Thoracic aorta (tissue), 2 donors: ENCODE results near the gene SERTAD2. TPM values are rescaled to one million over a fixed set of nuclear protein-coding genes. Genes with fewer than 3 reads are reported as not detected.

ENCODE experiments used
- ATAC-seq: fragments of 150-250 bp; one replicate; pipeline ENCODE4 v1.8.0; 2017; ENCODE audit warnings: low read depth; ENCODE audit not compliant: insufficient number of reproducible peaks, low FRiP score
- DNase-seq: peaks from one replicate; pipeline ENCODE4 v3.0.0-alpha.2; 2020; ENCODE audit warnings: low spot score
- H3K27ac ChIP-seq, 2 donors: fragments of 200-600 bp; sonication (generic); 1 replicate in 1 of 2; 2 replicates in 1 of 2; pipeline ENCODE4 v1.5.1; 2016; ENCODE audit warnings: mild to moderate bottlenecking in 2 of 2, moderate library complexity in 2 of 2
- H3K27me3 ChIP-seq: fragments of 200-600 bp; sonication (generic); replicated peaks from 2 replicates; pipeline ENCODE4 v1.6.0; 2016; ENCODE audit warnings: mild to moderate bottlenecking; ENCODE audit not compliant: insufficient read depth
- H3K36me3 ChIP-seq: fragments of 200-600 bp; sonication (generic); one replicate; pipeline ENCODE4 v1.5.1; 2016
- H3K4me1 ChIP-seq, 2 donors: fragments of 200-600 bp; sonication (generic); 1 replicate in 1 of 2; 2 replicates in 1 of 2; pipeline versions ENCODE4 v1.5.1 to v1.6.0; 2016; ENCODE audit warnings: low read depth in 2 of 2, mild to moderate bottlenecking in 1 of 2; ENCODE audit not compliant: control insufficient read depth in 1 of 2
- H3K4me3 ChIP-seq: fragments of 200-600 bp; sonication (generic); 2 replicates; pipeline ENCODE4 v1.5.1; 2016; ENCODE audit warnings: mild to moderate bottlenecking
- H3K9me3 ChIP-seq: fragments of 200-600 bp; sonication (generic); 2 replicates; pipeline ENCODE4 v1.5.1; 2016
- total RNA-seq, 2 donors: library from RNA; depleted of rRNA; stranded (reverse); fragments of >200 nt; gene quantifications; one replicate each; pipeline versions ENCODE4 v1.1.0 to v1.2.3, GENCODE V29; 2016
- TF ChIP-seq, protein P1 (sequence below): fragments of 200-600 bp; sonication (generic); IDR thresholded peaks from one replicate; pipeline ENCODE4 v1.5.1; 2019; ENCODE audit warnings: antibody characterized with exemption

Gene SERTAD2
- total RNA-seq, 2 donors from 2014 or later: 17.9 to 31.9 TPM

DNA sequence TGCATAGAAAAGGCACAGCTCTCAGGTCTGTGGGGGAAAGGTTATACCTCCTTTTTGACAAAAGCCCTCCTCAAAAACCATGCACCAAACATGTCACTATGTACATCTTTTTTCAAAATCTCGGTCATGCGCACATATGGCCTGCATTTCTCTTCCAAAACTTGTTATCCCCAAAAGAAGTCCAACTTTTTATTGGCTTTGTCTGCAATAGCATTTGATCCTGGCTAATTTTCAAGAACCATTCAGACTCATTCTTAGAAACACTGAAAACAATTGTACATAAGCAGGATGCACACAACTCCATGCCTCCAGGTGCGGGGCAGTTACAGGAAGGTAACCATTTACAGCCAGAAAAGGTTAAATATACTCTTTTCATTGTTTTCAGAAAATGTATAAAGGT is 21.9 kb downstream of the SERTAD2 start:
- H3K4me3 ChIP-seq: no peak overlapping the region
- H3K9me3 ChIP-seq: no peaks in the 10 kb centered on the region
- ATAC-seq (no peak), DNase-seq (no peak)
- TF ChIP-seq, protein P1, sequence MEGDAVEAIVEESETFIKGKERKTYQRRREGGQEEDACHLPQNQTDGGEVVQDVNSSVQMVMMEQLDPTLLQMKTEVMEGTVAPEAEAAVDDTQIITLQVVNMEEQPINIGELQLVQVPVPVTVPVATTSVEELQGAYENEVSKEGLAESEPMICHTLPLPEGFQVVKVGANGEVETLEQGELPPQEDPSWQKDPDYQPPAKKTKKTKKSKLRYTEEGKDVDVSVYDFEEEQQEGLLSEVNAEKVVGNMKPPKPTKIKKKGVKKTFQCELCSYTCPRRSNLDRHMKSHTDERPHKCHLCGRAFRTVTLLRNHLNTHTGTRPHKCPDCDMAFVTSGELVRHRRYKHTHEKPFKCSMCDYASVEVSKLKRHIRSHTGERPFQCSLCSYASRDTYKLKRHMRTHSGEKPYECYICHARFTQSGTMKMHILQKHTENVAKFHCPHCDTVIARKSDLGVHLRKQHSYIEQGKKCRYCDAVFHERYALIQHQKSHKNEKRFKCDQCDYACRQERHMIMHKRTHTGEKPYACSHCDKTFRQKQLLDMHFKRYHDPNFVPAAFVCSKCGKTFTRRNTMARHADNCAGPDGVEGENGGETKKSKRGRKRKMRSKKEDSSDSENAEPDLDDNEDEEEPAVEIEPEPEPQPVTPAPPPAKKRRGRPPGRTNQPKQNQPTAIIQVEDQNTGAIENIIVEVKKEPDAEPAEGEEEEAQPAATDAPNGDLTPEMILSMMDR: no peak
- no peaks in the 10 kb centered on the region for H3K27me3 ChIP-seq
- H3K36me3 ChIP-seq: no peaks in the 10 kb centered on the region
- no peaks in the 10 kb centered on the region for H3K4me1 ChIP-seq
- no peak overlapping the region for H3K27ac ChIP-seq

DNA sequence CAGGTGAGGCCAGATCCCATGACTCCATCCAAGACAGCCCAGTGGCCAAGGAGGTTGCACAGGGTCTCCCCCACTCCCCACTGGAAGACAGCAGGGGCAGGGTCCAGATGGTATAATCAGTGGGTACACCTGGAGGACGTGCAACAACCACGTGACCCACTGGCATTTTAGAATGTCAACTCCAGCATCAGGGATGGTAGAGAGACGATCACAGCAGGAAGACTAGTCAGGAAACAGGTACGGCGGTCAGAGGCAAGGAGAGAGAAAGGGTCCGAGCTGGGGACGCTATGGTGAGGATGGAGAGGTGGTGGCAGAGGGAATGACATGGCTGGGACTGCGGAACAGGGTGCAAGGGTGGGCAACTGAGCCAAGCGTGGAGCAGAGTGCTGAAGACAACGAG is 23.0 kb downstream of the SERTAD2 start:
- Histone ChIP-seq H3K4me1 (no peaks in the 10 kb centered on the region), H3K4me3 (no peak overlapping the region), H3K9me3 (no peaks in the 10 kb centered on the region), H3K27me3 (no peaks in the 10 kb centered on the region), H3K27ac (no peak overlapping the region), H3K36me3 (no peaks in the 10 kb centered on the region)
- no peak for DNase-seq
- no peak for ATAC-seq
- TF ChIP-seq, protein P1: no peak

DNA sequence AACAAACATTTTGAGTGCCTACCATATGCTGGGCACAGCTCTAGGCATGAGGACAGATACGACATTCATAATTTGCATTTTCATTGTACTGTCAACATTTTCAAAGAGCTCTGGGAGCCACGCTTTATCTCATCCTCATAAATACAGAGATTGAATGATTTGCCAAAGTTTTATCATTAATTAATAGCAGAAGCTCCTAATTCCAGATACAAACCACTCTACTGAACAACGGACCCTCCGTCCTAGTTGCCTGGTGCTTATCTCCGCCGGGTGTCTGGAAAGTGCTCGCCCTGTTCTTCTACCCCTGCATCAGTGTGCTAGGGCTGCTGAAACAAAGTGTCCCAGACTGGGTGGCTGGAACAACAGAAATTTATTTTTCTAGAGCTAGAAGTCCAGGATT is 23.8 kb downstream of the SERTAD2 start:
- Histone ChIP-seq H3K36me3 (no peaks in the 10 kb centered on the region), H3K27ac (no peak overlapping the region), H3K4me1 (no peaks in the 10 kb centered on the region)

DNA sequence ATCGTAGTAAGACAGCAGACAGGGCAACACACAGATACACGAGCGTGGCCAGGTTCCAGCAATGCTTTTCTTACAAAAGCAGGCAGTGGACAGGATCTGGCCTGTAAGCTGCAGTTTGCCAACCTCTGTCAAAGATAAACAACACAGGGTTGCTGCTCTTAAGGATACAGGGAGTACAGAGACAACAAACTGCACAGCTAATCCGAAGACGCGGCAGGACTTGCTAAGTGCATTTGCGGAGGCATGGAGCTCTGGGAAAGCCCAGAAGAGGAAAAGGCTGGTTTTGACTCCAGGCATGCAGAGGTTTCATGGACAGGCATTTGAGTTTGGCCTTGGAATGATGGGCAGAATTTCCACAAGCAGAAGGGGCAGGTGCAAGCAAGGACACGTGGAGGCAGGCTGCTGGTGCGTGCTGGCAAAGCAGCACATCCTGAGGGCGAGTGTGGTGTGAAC is 24.4 kb downstream of the SERTAD2 start:
- Histone ChIP-seq H3K27me3 (no peaks in the 10 kb centered on the region), H3K4me3 (no peak overlapping the region), H3K9me3 (no peaks in the 10 kb centered on the region), H3K4me1 (no peaks in the 10 kb centered on the region), H3K27ac (no peak overlapping the region), H3K36me3 (no peaks in the 10 kb centered on the region)
- DNase-seq: no peak
- ATAC-seq: no peak
- TF ChIP-seq, protein P1: no peak

More for the DNA sequence above, 23.8 kb downstream of the SERTAD2 start:
- H3K4me3 ChIP-seq: no peak overlapping the region
- ATAC-seq (no peak), DNase-seq (no peak)
- TF ChIP-seq, protein P1: no peak
- H3K9me3 ChIP-seq: no peaks in the 10 kb centered on the region
- H3K27me3 ChIP-seq: no peaks in the 10 kb centered on the region

DNA sequence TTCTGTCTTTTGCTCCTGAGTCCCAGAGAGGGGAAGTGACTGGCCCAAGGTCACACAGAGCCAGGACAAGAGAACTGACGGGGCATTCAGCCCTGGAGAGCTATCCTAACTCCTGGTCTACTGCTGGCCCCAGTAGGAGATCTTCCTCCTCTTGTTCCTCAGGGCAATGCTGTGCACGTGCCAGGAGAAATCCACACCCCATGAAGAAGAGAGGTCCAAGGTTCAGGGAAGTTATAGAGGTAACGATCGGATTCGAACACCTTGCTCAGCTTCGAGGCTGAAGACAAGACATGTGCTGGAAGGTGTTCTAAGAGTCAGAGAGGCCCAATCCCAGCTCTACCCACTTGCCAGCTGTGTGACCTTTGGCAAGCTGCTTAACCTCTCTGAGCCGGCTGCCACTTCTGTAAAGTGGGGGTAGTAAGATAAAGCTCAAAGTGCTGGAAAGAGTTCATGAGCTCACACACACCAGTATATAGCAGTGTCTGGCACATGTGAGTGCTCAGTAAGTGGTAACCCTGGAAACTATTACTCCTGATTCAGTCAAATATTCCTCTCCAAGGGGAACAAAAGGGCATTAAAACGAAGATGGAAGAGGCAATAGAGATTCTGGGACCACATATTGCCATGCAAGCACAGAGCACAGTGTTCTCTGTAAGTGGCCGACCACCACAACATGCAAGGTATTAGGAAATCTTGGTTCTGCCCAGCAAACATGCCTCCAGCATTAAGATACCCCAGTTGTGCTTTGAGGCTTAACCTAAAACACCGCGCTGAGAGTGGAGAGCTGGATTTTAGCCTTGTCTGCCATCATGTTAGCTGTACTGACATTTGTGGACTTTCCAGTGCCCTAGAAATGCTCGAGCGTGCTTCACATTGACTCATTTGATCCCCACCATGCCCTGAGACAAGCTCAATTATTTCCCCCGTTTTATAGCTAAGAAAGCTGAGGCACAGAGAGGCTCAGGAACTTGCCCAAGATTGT is 25.6 kb downstream of the SERTAD2 start:
- Histone ChIP-seq H3K4me1 (no peaks in the 10 kb centered on the region), H3K36me3 (no peaks in the 10 kb centered on the region), H3K4me3 (no peak overlapping the region), H3K27me3 (no peaks in the 10 kb centered on the region), H3K27ac (no peak overlapping the region), H3K9me3 (no peaks in the 10 kb centered on the region)
- TF ChIP-seq, protein P1: no peak
- ATAC-seq: no peak
- DNase-seq: no peak
